Esophagus (tissue), 2 donors: Measurements from ENCODE around the gene DIPK1A. TPM values are rescaled to one million over a fixed set of nuclear protein-coding genes. Genes with fewer than 3 reads are reported as not detected.

Source experiments
- H3K27ac ChIP-seq, 2 donors: one replicate each; pipeline ENCODE4 v1.5.1; 2013; ENCODE audit warnings: low read depth in 2 of 2, mild to moderate bottlenecking in 2 of 2, inconsistent platforms in 1 of 2, low read length in 1 of 2, moderate library complexity in 1 of 2
- H3K27me3 ChIP-seq, 2 donors: one replicate each; pipeline ENCODE4 v1.6.1; 2013; ENCODE audit warnings: low read length in 2 of 2, control low read depth in 1 of 2, mild to moderate bottlenecking in 1 of 2; ENCODE audit not compliant: insufficient read depth in 2 of 2, control insufficient read depth in 1 of 2
- H3K36me3 ChIP-seq, 2 donors: one replicate each; pipeline ENCODE4 v1.6.1; 2013; ENCODE audit warnings: low read length in 1 of 2; ENCODE audit not compliant: control insufficient read depth in 2 of 2, insufficient read depth in 2 of 2
- H3K4me1 ChIP-seq, 2 donors: one replicate each; pipeline ENCODE4 v1.6.1; 2013; ENCODE audit warnings: low read length in 1 of 2; ENCODE audit not compliant: control insufficient read depth in 2 of 2, insufficient read depth in 2 of 2
- H3K4me3 ChIP-seq, 2 donors: one replicate each; pipeline ENCODE4 v1.5.1; 2013; ENCODE audit warnings: low read length in 2 of 2, mild to moderate bottlenecking in 2 of 2, low read depth in 1 of 2, moderate library complexity in 1 of 2
- H3K9me3 ChIP-seq, 2 donors: one replicate each; pipeline ENCODE4 v1.6.1; 2013; ENCODE audit warnings: mild to moderate bottlenecking in 2 of 2, low read depth in 1 of 2, low read length in 1 of 2, moderate library complexity in 1 of 2; ENCODE audit not compliant: control insufficient read depth in 2 of 2, insufficient read depth in 1 of 2
- WGBS, 2 donors: extraction: QIAGEN DNeasy Blood & Tissue Kit; methylation state at CpG; one replicate each; pipeline ENCODE4 v1.1.7; 2013; 5-methylcytosine and 5-hydroxymethylcytosine counted together
- polyA plus RNA-seq, 2 donors: library from polyadenylated mRNA; stranded (reverse); fragments of 200-250 nt; gene quantifications; one replicate each; pipeline ENCODE4 v1.2.3, GENCODE V29; 2013
- donor health status: healthy with polysubstance abuse.
- donor health status: Bipolar disorder and iron deficiency.

The DIPK1A gene
- polyA plus RNA-seq, 2 donors: 2.3 to 4.5 TPM

DNA sequence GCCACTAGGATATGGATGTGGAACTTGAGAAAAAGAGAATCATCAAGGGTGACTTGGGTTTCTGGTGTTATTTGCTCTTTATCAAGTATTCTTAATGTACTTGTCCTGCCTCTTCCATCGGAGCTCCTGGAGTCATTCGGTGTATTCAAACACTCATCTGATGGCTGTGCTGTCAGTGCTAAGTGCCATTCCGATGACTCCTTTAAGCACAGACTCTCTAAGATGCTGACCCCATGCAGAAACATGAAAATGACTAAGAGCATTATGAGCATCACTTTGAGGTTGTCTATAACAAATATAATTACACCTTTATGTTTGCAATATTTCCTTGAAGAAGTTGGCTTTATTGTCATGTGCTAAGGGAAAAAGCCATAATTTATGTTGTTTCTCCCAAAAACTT, 140.7 kb downstream of the DIPK1A start:
- H3K27ac ChIP-seq: no peak overlapping the region
- no peaks in the 10 kb centered on the region for H3K9me3 ChIP-seq
- no peaks in the 10 kb centered on the region for H3K36me3 ChIP-seq
- no peak overlapping the region for H3K4me3 ChIP-seq
- 87 to 88% methylated on average over 3 of the region's 3 CpGs for WGBS, 2 donors
- no peaks in the 10 kb centered on the region for H3K4me1 ChIP-seq
- H3K27me3 ChIP-seq: no peaks in the 10 kb centered on the region

DNA sequence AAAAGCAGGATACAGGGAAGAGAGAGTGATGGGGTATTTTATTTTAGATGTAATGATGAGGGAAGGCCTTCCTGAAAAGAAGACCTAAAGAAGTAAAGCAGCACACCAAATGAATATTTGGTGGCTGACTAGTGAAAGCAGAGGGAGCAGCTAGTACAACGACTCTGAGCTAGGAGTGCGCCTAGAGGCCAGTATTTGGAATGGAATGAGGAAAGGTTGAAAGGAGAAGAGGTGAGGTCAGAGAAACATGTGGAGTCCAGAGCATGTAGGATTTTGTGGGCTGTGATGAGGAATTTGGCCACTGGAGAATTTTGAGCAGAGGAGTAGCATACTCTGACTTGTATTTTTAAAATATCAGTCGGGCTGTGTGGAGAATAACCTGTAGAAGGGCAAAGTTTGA, 141.2 kb downstream of the DIPK1A start:
- WGBS, 2 donors: 68 to 69% methylated on average over 3 of the region's 3 CpGs
- no peak overlapping the region for H3K27ac ChIP-seq
- H3K9me3 ChIP-seq: no peaks in the 10 kb centered on the region
- no peaks in the 10 kb centered on the region for H3K27me3 ChIP-seq
- no peak overlapping the region for H3K4me3 ChIP-seq
- H3K36me3 ChIP-seq: no peaks in the 10 kb centered on the region
- no peaks in the 10 kb centered on the region for H3K4me1 ChIP-seq

DNA sequence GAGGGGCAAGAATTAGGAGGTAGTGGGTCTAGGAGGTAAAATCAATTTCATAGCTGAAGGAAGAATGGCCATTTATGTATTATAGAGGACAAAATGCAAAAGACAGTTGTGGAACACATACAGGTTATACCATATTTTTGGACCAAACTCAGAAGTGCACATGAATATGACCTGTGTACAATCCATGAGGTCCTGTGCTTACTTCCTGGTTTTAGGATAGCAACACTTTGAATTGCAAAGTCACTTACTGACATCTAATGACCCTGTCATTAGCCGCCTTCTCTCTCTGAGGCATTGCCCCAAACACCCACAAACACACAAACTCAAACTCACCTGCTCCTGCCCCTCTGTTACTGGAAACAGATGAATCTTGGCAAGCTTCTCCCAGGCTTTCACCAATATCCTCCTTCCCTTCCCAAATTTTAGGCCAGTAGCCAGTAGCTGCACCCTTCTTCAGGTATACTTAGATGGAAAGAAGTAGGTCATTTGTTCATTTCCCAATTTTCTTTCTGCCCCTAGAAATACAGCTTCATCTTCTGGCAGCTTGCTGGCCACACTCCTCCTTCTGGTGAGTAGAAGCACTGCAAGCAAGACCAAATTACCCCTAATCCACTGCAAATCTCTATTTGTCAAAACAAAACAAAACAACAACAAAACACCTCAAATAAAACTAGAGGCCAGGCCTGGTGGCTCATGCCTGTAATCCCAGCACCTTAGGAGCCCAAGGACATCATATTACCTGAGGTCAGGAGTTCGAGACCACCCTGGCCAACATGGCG, 143.1 kb downstream of the DIPK1A start:
- H3K9me3 ChIP-seq: no peaks in the 10 kb centered on the region
- H3K36me3 ChIP-seq: no peaks in the 10 kb centered on the region
- no peaks in the 10 kb centered on the region for H3K4me1 ChIP-seq
- 93 to 98% methylated on average over 3 of the region's 3 CpGs for WGBS, 2 donors
- no peak overlapping the region for H3K4me3 ChIP-seq
- no peak overlapping the region for H3K27ac ChIP-seq
- H3K27me3 ChIP-seq: no peaks in the 10 kb centered on the region

DNA sequence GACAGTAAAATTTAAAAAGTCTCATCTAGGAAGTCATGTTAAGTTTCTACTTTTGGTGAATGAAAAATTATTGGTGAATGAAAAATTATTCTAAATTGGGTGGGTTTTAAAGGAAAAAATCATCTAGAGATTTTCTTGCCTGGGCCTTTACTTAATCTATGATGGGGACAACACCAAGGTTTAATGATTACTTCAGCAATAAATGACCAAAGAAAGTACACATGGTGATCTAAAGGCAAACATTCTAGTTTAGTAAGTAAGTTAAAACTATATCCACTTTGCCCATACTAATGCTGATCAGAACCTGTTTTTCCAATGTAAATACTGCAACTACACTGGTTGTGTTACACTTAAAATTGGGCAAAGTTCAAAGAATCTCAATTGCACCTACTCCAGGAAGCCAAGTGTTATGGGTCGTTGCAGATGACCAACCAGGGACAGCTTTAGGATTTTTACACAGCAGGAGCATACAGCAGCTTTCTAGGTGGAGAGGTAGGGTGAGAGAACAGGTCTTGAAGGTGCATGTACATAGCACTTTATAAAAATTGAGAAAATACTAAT, 144.0 kb downstream of the DIPK1A start:
- H3K4me1 ChIP-seq: no peaks in the 10 kb centered on the region
- no peaks in the 10 kb centered on the region for H3K36me3 ChIP-seq
- no peaks in the 10 kb centered on the region for H3K9me3 ChIP-seq
- H3K27me3 ChIP-seq: no peaks in the 10 kb centered on the region
- no peak overlapping the region for H3K27ac ChIP-seq
- 42 to 52% methylated on average over 1 of the region's 1 CpG for WGBS, 2 donors
- no peak overlapping the region for H3K4me3 ChIP-seq

DNA sequence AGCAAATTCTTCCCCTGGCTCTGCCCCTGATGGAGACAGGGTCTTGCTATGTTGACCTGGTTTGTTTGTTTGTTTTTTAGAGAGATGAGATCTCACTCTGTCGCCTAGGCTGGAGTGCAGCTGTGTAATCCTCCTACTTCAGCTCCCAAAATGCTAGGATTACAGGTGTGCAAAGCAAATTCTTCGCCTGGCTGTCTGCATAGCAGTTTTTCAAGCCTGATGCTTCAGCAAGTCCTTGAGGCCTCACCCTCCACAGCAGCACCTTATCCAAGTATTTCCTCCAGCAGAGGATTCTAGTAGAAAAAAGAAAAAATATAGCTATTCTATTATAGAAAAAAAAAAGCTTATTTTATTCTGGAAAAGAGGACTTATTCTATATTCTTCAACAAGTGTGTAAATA, 144.5 kb downstream of the DIPK1A start:
- H3K4me1 ChIP-seq: no peaks in the 10 kb centered on the region
- WGBS, 2 donors: 62 to 65% methylated on average over 2 of the region's 2 CpGs

DNA sequence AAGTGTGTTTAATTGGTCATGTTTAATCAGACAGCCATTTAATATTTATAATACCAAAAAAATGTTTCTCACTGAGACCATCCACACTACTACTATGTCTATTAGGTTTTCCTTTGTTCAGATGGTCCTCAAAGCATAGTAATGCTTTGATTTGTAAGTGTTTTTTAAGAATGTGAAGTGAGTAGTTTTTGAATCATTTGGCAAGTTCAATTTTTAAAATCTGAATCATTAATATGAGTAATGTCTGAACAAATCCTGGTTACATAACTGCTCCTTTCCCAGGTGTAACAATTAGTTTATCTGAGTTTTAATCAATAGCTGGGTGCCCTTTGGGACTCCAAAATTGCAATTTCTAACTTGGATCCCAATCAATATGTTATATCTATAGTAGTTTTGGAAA, 152.9 kb downstream of the DIPK1A start:
- H3K9me3 ChIP-seq: no peaks in the 10 kb centered on the region
- H3K36me3 ChIP-seq: no peaks in the 10 kb centered on the region
- no peaks in the 10 kb centered on the region for H3K27me3 ChIP-seq
- H3K4me3 ChIP-seq: no peak overlapping the region
- no peaks in the 10 kb centered on the region for H3K4me1 ChIP-seq
- no peak overlapping the region for H3K27ac ChIP-seq

More for the DNA sequence above, 144.5 kb downstream of the DIPK1A start:
- Histone ChIP-seq H3K9me3 (no peaks in the 10 kb centered on the region), H3K27me3 (no peaks in the 10 kb centered on the region), H3K27ac (no peak overlapping the region), H3K36me3 (no peaks in the 10 kb centered on the region), H3K4me3 (no peak overlapping the region)

DNA sequence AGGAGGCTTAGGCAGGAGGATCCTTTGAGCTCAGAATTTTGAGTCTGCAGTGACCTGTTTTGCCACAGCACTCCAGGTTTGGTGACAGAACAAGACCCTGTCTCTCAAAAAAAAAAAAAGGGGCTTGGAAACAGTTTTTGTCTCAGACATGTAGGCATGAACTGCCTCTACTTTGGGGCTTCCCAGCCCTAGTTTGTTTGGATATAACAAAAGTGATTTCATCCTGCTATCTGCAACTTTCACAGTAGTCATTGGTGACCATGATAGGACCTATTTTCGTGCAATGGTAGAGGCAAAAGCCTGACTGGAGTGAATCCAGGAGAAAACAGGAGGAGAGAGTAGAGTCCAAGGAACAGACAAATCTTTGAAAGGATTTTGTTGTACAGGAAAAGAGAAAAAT, 156.0 kb downstream of the DIPK1A start:
- Histone ChIP-seq H3K36me3 (no peaks in the 10 kb centered on the region), H3K27me3 (no peaks in the 10 kb centered on the region), H3K9me3 (no peaks in the 10 kb centered on the region), H3K4me1 (no peaks in the 10 kb centered on the region), H3K4me3 (no peak overlapping the region), H3K27ac (no peak overlapping the region)
- WGBS, 2 donors: 92 to 96% methylated on average over 1 of the region's 1 CpG

DNA sequence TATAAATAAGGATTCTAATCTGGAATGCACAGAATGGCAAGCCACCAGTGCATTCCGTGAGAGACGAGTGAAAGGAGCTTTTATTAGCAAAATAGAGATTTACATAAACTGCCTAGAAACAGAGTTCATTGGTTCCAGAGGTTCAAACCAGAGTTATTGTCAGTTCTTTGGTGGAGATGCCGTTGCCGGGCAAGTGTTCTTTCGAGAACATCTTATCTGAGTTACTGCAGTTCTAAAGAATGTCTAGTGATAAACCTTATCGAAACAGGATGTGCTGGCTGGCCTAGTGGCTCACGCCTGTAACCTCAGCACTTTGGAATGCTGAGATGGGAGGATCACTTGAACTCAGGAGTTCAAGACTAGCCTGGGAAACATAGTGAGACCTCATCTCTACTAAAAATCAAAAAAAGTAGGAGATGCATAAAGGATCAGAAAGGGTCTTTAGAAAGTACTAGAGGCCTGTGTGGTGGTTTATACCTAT, 156.5 kb downstream of the DIPK1A start:
- Histone ChIP-seq H3K4me1 (no peaks in the 10 kb centered on the region), H3K9me3 (no peaks in the 10 kb centered on the region), H3K4me3 (no peak overlapping the region), H3K27ac (no peak overlapping the region), H3K27me3 (no peaks in the 10 kb centered on the region), H3K36me3 (no peaks in the 10 kb centered on the region)
- WGBS, 2 donors: 6 to 8% methylated on average over 7 of the region's 7 CpGs

DNA sequence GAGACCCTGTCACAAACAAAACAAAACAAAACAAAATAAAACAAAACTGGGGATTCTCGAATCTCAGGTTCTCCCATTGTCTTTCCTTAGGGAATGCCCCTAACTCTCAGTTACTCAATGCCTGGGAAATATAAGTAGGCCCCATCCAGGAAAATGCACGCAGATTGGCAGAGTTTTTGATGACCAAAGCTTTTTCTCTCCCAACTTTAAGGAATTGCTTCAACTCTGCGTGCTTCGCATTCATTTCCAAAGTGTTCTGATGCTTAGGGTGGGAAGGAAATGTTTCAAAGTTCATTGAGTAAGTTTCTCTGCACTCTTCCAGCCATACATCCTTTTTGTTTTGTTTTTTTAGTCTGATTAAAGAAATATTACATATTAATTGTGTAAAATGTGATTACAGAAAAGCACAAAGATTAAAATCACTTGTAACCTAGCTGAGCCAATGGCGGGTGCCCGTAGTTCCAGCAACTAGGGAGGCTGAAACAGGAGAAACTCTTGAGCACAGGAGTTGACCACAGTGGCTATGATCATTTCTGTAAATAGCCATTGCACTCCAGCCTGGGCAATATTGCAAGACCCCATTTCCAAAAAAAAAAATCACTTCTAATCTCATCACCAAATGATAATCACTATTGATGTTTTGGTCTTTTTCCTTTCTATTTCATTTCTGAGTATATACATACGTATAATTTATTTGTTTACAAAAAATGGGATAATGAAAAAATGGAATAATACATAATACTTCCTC, 157.9 kb downstream of the DIPK1A start:
- Histone ChIP-seq H3K4me1 (no peaks in the 10 kb centered on the region), H3K27ac (no peak overlapping the region), H3K4me3 (no peak overlapping the region), H3K27me3 (no peaks in the 10 kb centered on the region), H3K36me3 (no peaks in the 10 kb centered on the region), H3K9me3 (no peaks in the 10 kb centered on the region)
- 90 to 93% methylated on average over 7 of the region's 7 CpGs for WGBS, 2 donors
